Right forelimb (tissue), 1 donor: ENCODE measurements around the gene RNF168.
A peak's percentile ranks its signal among the peaks of the same experiment; 100 is the strongest.
"Not testable (repeated sequence)": the region's sequence is repeated elsewhere in the genome, so short reads cannot be mapped to it uniquely, and the experiment has no call there.

Source experiments
- DNase-seq: peaks from one replicate; pipeline ENCODE4 v3.0.0-alpha.2; 2018

Gene RNF168

DNA sequence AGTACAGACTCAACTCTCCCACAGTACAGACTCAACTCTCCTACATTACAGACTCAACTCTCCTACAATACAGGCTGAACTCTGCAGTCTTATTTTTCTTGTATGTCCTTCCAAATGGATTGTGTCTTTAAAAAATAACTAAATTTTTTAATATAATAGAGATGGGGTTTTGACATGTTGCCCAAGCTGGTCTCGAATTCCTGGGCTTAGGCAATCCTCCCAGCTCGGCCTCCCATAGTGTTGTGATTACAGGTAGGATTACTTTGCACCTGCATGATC is 40.2 kb downstream of the RNF168 start:
- DNase-seq = no peak

DNA sequence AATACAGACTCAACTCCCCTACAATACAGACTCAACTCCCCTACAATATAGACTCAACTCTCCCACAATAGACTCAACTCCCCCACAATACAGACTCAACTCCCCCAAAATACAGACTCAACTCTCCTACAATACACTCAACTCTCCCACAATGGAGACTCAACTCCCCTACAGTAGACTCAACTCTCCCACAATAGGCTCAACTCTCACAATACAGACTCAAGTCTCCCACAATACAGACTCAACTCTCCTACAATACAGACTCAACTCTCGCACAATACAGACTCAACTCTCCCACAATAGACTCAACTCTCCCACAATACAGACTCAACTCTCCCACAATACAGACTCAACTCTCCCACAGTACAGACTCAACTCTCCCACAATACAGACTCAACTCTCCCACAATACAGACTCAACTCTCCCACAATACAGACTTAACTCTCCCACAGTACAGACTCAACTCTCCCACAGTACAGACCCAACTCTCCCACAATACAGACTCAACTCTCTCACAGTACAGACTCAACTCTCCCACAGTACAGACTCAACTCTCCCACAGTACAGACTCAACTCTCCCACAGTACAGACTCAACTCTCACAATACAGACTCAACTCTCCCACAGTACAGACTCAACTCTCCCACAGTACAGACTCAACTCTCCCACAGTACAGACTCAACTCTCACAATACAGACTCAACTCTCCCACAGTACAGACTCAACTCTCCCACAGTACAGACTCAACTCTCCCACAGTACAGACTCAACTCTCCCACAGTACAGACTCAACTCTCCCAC is 40.7 kb downstream of the RNF168 start:
- not testable (repeated sequence) for DNase-seq

DNA sequence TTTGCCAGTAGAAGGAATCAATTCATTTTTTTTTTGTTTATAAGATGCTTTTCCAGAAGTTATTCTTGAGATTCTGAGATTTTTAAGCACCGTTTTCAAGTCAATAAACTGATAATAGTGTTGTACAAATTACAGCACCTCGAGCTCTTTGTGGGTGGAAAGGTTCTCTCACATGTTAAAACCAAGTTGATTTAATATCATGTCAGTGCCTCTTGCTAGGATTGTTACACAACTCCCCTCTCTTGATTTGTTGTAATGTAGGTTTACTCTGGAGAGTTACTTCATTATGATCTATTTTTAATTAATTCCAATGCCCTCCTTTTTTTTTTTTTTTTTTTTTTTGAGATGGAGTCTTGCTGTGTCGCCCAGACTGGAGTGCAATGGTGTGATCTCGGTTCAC is 45.5 kb downstream of the RNF168 start:
- DNase-seq = no peak

DNA sequence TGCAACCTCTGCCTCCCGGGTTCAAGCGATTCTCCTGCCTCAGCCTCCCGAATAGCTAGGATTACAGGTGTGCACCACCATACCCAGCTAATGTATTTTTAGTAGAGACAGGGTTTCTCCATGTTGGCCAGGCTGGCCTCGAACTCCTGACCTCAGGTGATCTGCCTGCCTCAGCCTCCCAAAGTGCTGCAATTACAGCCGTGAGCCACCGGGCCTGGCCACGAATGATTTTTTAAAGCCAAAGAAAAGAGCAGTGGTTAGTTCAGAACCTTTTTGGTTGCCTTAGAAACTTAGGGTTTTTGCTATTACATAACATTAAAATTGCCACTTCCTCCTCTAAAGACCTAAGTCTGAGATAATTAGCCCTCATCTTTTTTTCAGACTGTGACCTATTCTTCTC is 46.1 kb downstream of the RNF168 start:
- not testable (repeated sequence) for DNase-seq

DNA sequence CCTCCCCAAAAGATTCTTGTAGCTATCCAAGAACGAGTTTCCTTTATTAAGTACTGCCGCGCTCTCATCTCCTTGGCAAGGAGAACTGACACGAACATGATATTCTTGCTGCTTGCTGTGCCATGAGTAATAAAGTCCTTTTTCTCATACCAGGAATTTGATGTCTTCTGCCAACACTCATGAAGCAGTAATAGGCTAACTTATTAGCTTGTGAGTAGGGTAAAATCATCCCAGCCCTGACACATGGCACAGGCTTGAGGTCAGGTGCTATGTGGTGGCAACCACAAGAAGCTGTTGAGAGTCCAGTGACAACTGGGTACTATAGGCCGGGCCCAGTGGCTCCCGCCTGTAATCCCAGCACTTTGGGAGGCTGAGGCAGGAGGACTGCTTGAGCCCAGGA is 48.6 kb downstream of the RNF168 start:
- no peak for DNase-seq

DNA sequence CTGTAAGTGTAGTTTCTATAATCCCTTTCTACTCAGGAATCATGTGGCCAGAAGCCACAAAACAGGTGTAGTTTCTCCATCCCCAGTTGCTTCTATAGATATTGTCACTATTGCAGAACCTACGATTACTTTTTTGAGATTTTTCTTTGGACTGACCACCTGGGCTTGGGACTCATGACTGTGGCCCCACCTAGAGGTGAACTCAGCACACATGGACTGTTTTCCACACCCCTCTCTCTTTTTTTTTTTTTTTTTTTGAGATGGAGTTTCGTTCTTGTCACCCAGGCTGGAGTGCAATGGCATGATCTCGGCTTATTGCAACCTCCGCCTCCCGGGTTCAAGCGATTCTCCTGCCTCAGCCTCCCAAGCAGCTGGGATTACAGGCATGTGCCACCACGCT is 58.2 kb downstream of the RNF168 start:
- not testable (repeated sequence) for DNase-seq

DNA sequence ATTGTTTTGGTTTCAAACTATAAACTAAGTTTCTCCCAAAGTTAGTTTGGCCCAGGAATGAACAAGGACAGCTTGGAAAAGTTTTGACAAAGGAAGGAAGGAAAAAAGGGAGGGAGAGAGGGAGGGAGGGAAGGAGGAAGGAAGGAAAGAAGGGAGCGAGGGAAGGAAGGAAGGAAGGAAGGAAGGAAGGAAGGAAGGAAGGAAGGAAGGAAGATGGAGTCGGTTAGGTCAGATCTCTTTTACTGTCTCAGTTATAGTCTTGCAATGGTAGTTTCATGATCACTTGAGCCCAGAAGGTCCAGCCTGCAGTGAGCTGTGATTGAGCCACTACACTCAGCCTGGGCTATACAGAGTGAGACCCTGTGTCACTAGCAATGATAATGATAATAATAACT is 59.1 kb downstream of the RNF168 start:
- no peak for DNase-seq

DNA sequence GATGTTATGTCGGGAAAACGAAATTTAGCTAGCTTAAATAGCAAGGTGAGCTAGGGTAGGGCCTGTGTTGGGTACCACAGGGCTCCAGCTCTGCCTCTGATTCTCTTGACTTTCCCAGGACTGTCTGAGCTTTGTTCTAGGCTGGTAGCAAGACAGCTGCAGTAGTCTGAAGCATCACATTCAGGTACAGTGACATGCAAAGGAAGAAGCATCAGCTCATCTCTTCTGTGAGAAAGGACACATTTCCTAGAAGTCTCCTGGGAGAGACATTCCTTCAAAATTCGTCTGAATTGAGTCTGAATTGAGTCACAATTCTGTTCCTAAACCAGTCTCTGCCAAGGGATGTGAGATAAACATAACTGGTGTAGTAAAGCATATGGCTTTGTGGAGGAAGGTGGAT is 62.9 kb downstream of the RNF168 start:
- no peak for DNase-seq

DNA sequence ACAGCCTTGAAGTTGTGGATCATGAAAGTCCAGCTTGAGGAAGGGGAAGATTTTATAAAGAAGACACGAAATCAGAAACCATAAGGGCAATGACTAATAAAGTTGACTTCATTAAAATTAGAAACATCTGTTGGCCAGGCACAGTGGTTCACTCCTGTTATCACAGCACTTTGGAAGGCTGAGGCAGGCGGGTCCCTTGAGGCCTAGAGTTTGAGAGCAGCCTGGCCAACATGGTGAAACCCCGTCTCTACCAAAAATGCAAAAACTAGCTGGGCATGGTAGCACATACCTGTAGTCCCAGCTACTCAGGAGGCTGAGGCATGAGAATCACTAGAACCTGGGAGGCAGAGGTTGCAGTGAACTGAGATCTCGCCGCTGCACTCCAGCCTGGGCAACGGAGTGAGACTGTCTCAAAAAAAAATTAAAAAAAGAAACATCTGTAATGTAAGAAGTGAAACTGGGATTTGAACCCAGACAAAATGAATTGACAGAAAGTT is 63.5 kb downstream of the RNF168 start:
- no peak for DNase-seq

DNA sequence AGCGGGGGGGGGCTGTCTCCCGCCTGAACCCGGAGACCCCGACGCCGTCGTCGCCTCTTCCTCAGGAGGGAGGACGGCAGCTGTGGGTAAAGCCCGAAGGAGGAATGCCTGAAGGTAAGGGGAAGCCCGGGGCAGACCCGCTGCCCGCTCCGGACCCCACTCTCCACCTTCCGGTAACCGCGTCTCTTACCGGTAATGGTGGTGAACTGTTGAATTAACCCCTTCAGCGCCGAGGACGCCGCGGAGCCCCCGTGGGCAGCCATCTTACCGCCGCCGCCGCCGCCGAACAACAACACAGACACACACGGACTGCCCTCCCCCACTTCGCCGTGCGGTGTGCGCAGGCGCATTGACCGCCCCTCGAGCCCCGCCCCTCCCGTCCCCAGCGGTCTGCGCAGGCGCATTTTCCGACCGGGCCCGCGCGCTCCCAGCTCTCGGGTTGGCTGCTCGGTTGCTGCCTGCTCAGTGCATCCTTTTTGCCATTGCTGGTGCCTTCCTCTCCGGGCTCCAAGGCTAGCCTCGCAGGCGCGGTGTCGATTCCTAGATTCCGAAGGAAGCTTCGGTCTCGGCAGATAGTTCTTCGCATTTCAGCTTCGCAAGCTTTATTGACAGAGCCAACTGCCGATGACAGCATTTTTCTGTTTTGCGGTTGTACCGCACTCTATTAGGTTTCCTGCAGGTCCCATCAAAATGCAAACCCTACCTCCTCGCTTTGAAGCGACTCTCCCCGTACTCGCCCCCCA is 71.3 kb downstream of the RNF168 start, which contains the start of gene UBXN7:
Gene UBXN7 (minus strand): TSS at position 291 of the 743 bp plus-strand sequence. CDS start 28 bp downstream, at position 263.
- DNase-seq = peak; percentile 99

DNA sequence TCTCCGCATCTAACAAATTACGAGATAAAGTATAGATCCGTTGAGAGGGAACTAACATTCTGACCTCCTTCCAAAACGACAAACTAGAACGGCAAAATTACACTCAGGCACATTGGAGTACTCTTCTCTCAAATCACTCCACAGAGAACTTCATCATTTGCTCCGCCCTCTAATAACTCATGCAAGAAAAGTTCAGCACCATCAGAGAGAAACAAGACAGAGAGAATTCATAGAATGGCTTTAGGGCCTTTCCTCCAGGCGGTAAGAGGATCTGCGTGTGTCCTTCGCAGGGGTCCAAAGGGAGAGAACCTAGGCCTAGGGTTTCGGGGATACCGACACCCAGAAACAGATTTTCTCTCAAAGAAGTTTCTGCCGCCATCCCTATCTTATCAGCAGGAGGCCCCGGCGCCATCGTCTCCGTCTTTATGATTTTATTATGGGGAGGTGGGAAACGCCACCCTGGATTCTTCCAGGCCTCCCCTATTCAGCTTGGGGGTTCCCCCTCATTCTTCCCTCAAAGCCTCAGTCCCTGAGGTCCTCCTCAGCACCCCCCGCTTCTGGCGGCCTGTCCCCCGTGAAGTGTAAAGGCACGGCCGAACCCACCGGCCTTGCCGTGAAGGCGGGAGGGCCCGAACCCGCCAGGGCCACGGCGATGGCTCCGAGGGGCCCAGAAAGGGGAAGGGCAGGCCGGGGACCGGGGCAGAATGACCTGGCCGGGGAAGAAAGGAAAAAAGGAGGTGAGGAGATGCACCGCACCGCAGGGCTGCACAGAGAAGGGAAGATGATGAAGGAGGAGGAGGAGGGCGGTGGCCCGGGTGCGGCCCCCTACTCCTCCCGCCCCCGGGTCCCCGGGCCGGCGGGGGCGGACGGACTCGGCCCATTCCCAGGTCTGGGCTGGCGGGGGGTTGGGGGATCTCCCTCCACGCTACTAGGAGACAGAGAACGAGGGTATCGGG is 72.1 kb downstream of the RNF168 start:
- DNase-seq = no peak

DNA sequence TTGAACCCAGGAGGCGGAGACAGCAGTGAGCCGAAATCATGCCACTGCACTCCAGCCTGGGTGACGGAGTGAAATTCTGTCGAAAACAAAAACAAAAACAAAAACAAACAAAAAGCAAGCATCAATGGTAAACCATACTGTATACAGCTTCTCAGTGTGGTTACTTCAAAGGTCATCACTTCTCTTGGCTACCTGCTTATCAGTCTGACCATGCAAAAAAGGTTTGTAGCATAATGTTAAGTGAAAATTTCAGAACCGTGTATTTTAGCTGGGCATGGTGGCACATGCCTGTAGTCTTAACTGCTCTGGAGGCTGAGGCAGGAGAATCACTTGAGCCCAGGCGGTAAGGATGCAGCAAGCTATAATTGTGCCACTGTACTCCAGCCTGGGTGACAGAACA is 75.5 kb downstream of the RNF168 start:
- no peak for DNase-seq

DNA sequence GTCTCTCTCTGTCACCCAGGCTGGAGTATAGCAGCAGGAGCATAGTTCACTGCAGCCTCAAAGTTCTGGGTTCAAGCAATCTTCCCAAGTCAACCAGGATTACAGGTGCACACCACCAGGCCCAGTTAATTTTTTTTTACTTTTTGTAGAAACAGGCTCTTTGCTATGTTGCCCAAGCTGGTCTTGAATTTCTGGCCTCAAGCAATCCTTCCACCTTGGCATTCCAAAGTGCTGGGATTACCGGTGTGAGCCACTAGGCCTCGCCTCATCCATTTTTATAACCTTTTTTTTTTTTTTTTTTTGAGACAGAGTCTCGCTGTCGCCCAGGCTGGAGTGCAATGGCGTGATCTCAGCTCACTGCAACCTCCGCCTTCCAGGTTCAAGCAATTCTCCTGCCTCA is 79.1 kb downstream of the RNF168 start:
- not testable (repeated sequence) for DNase-seq

DNA sequence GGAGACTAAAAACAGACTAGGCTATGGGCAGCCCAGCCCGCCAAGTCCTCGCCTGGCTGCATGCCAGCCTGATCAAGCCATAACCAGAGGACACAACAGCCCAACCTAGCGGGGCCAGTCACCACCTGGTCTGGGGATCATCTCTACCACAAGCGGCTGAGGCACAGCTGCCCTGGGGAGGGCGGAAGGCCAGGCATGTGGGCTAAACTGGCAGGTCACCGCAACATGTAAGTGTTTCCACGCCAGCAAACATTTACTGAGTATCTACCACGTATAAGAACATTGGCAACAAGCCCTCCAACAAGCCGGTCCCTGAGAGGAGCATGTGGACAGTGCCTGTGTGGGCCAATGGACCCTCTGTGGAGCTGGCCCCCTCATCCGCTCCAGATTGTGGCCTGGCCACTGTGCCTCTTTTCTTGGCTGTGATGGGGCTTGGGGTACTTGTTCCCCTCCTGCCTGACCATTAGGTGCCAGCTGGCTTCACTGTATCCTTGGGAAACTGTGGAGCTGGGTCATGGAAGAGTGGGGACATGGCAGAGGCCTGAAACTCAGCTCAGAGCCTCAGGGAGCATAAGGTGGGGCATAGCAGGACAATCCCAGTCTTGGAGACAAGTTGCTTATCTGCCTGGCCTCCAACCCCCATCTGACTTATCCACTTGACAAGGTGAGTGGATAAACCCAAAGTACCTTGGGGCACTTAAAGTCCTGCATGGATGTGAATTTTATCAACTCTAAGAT is 80.4 kb downstream of the RNF168 start:
- DNase-seq = peak; percentile 69

DNA sequence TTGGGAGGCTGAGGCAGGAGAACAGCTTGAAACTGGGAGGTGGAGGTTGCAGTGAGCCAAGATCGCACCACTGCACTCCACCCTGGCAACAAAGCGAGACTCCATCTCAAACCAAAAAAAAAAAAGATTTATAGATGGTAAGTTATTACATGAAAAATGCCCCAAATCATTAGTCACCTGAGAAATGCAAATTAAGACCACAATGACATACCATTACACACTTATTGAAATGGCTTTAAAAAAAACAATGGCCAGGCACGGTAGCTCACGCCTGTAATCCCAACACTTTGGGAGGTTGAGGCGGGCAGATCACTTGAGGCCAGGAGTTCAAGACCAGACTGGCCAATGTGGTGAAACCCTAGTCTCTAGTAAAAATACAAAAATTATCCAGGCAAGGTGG is 81.9 kb downstream of the RNF168 start:
- not testable (repeated sequence) for DNase-seq

DNA sequence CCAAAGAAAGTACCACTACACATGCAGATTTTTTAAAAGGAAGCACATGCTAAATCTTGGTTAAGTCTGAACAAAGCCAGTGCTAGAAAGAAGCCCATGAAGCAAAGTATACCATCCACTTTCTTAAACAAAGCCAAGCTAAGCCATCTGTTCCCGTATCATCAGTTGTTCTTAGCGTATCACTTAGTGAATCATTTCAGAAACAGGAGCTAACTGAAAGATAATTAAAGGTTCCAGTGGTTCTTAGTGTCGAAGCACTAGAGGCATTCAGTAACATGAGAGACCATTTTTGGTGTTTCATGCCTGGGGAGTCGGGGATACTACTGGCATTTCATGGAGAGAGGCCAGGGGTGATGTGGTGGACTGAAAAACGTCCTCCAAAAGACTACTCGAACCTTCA is 84.2 kb downstream of the RNF168 start:
- no peak for DNase-seq
